HG02642 (cell line): ENCODE results near the gene CDH13.

Experiments
- ATAC-seq: cut with Tn5 transposase; IDR thresholded peaks from one replicate; pipeline ENCODE4 v1.9.1; 2021; ENCODE audit warnings: mild to moderate bottlenecking; ENCODE audit not compliant: unreplicated experiment, poor library complexity

The CDH13 gene

DNA sequence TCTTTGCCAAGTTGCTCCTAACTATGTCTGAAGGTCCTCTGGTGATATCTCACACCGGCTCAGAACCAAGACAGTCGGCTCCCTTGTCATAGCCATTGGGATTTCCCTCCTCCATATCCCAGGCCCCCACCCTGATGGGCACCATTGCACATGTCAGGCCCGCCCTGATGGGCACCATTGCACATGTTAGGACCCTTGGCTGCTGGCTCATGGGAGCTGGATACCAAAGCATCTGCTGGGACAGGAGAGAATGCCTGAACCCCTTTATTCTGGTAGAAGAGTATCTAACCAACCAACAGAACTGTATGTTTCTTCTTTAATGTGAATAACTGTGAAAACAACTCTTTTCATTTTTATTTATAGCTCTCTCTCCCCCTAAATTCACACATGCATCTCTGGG is 726.5 kb downstream of the CDH13 start:
- ATAC-seq: no peak

DNA sequence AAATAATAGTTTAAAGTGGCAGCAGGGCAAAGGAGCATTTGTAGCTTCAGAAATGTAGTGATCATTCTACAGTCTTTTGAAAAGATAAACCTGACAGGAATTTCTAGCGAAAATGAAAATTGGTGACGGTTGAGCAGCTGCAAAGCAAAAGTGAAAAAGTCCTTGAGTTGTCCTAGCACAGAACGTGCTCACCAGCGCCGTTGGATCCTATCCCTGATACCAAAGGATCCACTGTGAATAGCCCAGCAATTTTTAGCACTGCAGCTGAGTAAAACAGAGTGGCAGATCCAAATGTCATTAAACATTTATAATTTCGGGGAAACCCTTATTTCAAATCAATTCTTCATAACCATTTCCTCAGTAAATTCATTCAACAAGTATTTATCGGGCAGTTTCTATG is 727.2 kb downstream of the CDH13 start:
- no peak for ATAC-seq

DNA sequence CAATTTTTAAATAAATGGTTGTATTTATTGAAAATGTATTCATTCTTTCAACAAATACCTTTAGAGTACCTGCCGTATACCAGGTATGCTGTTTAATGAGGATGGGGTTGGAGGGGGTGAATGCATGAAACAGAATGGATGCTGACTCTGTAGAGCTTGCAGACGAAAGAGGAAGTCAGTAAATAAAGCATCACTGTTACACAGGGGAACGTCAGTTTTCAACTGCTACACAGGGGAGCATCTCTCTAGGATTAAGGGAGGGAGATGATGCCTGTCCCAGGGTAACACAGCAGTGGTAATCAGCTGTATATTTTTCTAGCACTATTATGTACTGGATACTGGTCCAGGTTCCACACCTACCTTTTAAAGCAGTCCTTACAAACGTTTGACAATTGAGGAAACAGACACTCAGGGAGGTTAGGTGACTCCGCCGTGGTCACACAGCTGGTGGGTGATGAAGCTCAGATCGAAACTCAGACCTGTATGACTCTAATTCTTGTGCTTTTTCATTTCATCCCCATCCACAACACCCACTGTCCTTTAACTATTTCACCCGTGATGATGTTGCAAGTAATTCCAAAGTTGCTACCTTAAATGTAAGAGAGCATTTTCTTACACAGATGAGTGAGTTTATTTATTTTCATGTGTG is 728.9 kb downstream of the CDH13 start:
- ATAC-seq: no peak

- ATAC-seq: no peak
These were observed 729.5 kb downstream of the CDH13 start for GRCh38 chr16:83356266-83356665.

DNA sequence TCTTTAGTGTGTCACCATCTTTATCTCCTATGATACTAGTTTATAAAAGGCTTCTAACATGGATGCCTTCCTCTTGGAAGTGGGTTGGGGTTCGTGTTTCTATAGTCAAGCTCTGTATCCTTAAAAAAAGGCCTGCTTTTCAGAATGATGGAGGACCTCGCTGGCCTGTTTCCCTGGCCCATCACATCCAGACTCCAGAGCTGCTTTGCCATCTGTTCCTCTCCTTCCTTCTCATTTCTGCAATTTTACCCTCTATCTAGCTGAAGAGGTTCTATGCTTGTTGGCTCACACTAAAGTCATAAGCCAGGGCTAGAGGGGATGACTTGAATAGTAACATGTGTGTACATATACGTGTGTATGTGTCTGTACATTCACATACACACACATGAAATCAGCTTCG is 730.2 kb downstream of the CDH13 start:
- no peak for ATAC-seq

GRCh38 chr16:83363521-83363920 is 736.8 kb downstream of the CDH13 start:
- ATAC-seq: no peak

- no peak for ATAC-seq
These were observed 738.4 kb downstream of the CDH13 start for GRCh38 chr16:83365166-83365565.

- no peak for ATAC-seq
These were observed 739.5 kb downstream of the CDH13 start for GRCh38 chr16:83366228-83366627.

DNA sequence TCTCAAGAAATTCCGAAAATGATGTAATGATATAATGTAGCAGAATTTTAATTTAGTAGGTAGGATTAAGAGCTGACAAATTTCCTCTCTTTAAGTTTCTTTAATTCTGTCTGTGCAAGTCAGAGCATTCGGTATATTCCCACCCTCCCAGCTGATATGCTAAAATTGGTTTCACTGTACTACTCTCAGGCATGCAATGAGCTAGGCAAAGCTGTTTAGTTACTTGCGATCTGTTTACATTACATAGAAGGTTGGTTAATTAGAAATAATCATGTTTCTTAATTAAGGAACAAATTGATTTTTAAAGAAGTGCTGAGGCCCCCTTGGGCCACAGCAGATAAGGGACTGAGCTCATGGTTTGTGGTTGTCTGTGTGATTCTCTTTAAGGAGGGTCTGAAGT is 748.2 kb downstream of the CDH13 start:
- no peak for ATAC-seq

DNA sequence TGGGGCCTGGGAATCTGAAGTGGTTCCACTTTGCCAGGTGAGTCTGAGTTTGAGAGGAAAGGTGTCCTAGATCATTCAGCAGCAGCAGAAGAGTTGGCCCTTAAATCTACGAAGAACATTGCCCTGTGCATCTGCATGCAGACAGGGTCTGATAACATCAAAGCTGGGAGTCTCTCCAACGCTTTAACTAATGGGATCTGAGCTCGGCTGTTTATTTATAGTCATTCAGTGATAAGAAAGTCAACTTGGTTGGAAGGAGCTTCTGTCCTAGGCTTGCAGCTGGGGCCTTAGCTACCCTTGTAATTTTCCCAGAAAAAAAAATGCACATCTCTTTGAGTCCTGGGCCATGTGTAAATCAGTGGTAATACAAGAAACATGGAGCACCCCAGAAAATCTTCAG is 763.0 kb downstream of the CDH13 start:
- no peak for ATAC-seq

GRCh38 chr16:83390759-83391158 is 764.0 kb downstream of the CDH13 start:
- no peak for ATAC-seq

DNA sequence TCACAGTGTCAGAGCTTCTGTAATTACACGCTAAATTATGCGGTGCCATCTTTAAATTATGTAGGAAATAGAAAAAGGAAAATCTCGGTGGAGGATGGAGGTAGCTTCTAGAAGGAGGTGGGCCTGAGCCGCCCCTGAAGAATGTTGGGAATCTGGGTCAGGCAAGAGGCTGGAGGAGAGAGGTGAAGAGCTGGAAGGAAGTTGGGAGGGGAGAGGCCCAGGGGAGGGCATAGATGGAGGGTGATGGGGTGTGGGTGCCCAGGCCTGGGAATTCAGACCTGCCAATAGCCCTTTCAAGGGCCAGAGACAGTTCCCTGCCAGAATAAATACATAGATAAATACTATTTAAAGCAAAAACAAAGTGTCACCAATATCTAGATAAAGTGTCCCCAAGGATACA is 766.0 kb downstream of the CDH13 start:
- no peak for ATAC-seq

GRCh38 chr16:83393196-83393981 is 766.6 kb downstream of the CDH13 start:
- ATAC-seq: no peak

GRCh38 chr16:83397601-83398291 is 771.0 kb downstream of the CDH13 start:
- no peak for ATAC-seq

GRCh38 chr16:83400234-83400633 is 773.5 kb downstream of the CDH13 start:
- ATAC-seq: no peak

GRCh38 chr16:83402160-83402814 is 775.5 kb downstream of the CDH13 start:
- no peak for ATAC-seq

- ATAC-seq: no peak
These were observed 776.2 kb downstream of the CDH13 start for GRCh38 chr16:83402967-83403366.

DNA sequence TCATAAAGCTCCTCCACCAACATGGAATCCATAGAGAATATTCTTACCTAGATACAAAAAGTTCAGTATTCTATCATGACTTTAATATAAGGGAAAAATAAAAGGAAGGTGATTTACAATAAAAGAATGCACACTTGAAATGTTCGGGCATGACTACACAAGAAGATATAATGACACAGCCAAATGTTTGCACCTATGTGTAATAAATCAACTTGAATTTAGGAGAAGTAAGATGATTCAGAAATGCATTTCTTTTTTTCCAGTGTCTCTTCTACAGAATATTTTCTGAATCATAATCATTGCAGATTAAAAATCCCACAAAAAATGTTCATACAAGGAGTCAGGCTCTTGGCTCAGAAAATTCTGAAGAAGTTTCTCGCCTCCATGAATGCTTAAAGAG is 777.0 kb downstream of the CDH13 start:
- no peak for ATAC-seq

DNA sequence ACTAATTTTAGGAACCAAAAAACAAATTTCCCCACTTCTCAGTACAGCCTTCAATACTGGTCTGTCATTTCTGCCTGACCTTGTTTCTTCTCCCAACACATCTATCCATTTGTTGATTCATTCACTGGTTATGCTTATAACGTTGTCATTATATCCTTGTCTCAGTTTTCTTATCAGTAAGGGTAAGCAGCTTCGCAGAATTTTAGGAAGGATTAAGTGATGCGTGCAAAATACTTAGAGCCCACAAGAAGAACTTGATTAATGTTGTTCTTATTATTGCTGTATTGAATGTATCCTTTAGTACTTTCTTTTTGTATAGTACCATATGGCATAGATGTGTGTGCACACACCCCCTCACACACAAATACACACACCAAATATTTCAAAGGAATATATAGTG is 777.5 kb downstream of the CDH13 start:
- no peak for ATAC-seq

DNA sequence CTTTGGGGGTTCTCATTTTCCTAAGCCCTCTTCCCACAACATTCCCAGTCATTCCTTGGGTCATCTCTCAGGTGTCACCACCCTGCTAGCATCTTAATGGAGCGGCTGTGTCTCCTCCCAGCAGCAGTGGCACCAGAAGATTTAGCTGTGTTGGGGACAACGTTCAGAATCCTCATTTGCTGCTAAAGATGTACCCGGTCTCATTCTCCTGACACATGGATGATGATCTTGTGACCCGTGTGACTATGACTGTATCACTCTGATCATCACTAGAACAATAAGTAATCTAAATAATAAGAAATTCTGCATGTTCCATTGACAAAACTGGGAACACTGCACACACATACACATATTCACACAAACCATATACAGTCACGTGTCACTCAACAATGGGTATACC is 781.2 kb downstream of the CDH13 start:
- no peak for ATAC-seq

DNA sequence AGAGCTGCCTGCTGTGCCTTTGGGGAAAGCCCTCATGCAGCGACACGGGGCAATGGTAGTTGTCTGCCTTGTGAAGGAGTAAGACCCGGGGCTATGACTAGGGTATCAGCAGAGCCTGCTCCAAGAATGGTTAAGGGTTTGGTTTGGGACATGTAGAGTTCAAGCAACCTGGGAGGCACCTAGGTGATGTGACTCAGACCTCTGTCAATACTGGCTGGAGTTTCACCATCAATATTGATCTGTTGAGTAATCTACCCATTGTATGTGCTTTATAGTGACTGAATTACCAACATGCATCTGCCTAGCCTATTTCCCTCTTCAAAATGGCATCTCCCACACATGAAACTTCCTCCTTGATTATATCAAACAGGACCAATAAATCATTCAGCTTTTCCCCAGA is 782.6 kb downstream of the CDH13 start:
- no peak for ATAC-seq
